Spinal cord (tissue), 10 donors: ENCODE measurements around the gene PNKP. TPM values are rescaled to one million over a fixed set of nuclear protein-coding genes. Genes with fewer than 3 reads are reported as not detected.

ENCODE experiments used
- DNase-seq, 6 donors: peaks; one replicate each; pipeline versions ENCODE4 v3.0.0 to v3.0.0-alpha.2; 2013 to 2015; ENCODE audit warnings: low spot score in 6 of 6, low read depth in 4 of 6
- H3K27ac ChIP-seq: one replicate; pipeline ENCODE4 v1.5.1; 2013; ENCODE audit warnings: low read depth, low read length, control low read depth
- H3K27me3 ChIP-seq: one replicate; pipeline ENCODE4 v1.6.1; 2013; ENCODE audit warnings: low read length; ENCODE audit not compliant: control insufficient read depth, insufficient read depth
- H3K36me3 ChIP-seq: one replicate; pipeline ENCODE4 v1.6.1; 2013; ENCODE audit warnings: low read length; ENCODE audit not compliant: control insufficient read depth, insufficient read depth
- H3K4me1 ChIP-seq: one replicate; pipeline ENCODE4 v1.6.1; 2013; ENCODE audit warnings: low read length; ENCODE audit not compliant: control insufficient read depth, insufficient read depth
- H3K4me3 ChIP-seq: one replicate; pipeline ENCODE4 v1.5.1; 2013; ENCODE audit warnings: low read depth, low read length, control low read depth
- H3K9me3 ChIP-seq: one replicate; pipeline ENCODE4 v1.6.1; 2013; ENCODE audit warnings: low read length; ENCODE audit not compliant: control insufficient read depth, insufficient read depth
- WGBS: methylation state at CpG from one replicate; pipeline ENCODE4 v1.1.5; 2013; ENCODE audit warnings: missing lambda C conversion rate; ENCODE audit not compliant: insufficient coverage; 5-methylcytosine and 5-hydroxymethylcytosine counted together
- polyA plus RNA-seq, 2 donors: library from polyadenylated mRNA; unstranded; fragments of 120-200 nt; gene quantifications; one replicate each; pipeline ENCODE4 v1.2.1, GENCODE V29; 2013; ENCODE audit not compliant: insufficient read length in 2 of 2
- total RNA-seq, 2 donors: library from RNA; depleted of rRNA in 1 of 2; stranded (reverse); fragments of 120-200 nt in 1 of 2; fragments of >200 nt in 1 of 2; gene quantifications; one replicate each; pipeline versions ENCODE4 v1.2.3 to v1.2.4, GENCODE V29; 2013 to 2014
- donor health status: healthy.

Gene PNKP
- total and polyA plus RNA-seq, 4 donors = 22.2 to 87.1 (median 50.3) TPM

DNA sequence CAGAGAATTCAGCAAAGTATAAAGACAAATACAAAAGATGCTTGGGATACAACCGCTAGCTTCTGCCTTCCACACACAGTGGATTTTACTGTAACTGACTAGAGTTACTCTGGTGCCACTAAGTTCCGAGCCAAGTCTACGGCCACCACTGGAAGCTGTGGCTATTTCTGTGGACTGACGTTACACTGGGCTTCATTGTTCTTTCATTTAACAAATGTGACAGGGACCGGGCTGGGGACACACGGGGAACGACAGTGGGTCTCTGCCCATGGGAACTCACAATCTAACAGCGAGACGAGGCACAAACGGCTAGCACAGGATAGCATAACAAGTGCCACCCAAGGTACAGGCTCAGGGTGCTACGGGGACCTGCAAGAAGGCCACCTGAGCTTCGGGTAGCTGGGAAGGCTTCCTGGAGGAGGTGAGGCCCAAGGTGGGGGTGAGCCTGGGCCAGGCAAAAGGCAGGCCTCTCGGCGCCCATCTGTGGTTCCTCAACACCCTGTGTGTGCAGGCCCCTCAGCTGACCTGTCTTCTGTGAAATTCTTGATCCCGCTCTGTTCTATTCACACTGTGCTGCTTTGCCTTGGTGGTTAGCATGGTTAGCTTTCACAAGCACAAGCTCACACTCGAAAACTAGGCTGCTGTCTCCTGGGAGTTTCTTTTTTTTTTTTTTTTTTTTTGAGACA lies 39.6 kb upstream of the PNKP start:
- DNase-seq = no peak
- Histone ChIP-seq H3K27me3 (no peaks in the 10 kb centered on the region), H3K9me3 (no peaks in the 10 kb centered on the region), H3K4me3 (no peak overlapping the region), H3K27ac (no peak overlapping the region), H3K36me3 (peaks cover 53% of the 10 kb centered on the region), H3K4me1 (peaks cover 9% of the 10 kb centered on the region)
- 71% methylated on average over 12 of the region's 16 CpGs for WGBS

DNA sequence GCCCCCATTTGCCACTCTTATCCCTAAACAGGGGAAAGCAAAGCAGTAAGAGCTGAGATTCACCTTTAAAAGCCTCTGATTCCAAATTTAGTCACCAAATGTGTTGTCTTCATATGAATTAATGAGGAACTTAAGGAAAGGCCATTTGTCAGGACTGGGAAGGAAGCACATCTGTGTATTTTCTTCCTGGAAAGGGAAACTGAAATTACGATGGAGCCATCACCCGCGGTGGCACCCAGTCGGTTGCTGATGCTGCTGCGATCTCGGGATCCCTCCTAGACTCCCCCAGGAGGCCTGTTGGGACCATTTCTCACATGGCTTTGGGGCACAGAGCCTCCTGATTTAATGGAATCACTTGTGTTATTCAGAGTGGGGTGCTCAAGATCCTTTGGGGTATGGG lies 36.8 kb upstream of the PNKP start:
- WGBS = no CpG with 5 or more reads among the region's 6 CpGs

DNA sequence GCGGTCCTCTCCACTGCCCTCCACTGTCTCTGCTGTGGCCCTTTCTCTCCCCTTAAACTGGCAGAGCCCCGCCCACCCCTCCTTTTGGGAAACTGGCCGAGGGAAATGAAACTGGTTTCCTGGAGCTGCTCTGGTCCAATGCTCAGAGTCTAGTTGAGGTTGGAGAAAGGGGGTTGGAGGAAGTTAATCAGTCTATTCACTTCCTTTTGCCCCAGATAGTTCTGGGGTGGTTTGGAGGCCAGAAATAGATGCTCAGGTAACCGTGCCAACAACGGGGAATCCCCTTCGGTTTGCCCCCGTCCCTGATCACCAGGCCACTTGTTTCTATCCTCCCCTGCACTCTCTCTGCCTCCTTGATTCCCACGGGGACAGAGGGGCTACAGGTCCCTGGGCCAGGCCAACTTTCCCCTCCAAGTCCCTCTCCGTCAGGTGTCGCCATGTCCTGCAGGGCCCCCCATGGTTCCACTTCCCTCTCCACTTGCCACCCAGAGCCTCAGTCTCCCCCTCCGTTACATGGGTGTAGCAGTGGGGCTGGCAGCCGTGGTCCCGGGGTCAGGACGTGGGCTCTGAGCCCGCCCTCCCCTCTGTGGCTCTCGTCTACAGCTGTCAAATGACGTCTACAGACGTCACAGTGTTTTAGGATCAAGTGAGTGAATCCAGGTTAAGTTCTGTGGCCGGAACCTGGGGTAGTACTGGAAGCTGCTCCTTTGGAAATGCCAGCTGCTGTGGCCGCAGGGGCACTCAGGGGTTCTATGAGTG lies 29.7 kb upstream of the PNKP start, which contains the start of gene IL4I1:
Gene IL4I1, minus strand, starts transcription at position 25 of the 759 bp plus-strand sequence. CDS start 727 bp downstream, outside the sequence.
- no peaks in the 10 kb centered on the region for H3K36me3 ChIP-seq
- H3K27me3 ChIP-seq = no peaks in the 10 kb centered on the region
- no peak for DNase-seq
- H3K4me1 ChIP-seq = peaks cover 8% of the 10 kb centered on the region
- WGBS = 38% methylated on average over 13 of the region's 20 CpGs
- no peaks in the 10 kb centered on the region for H3K9me3 ChIP-seq
- H3K4me3 ChIP-seq = no peak within 1 kb of the TSS
- H3K27ac ChIP-seq = no peak within 1 kb of the TSS

More for the DNA sequence above, 36.8 kb upstream of the PNKP start:
- Histone ChIP-seq H3K27ac (no peak overlapping the region), H3K36me3 (peaks cover 30% of the 10 kb centered on the region), H3K4me1 (no peaks in the 10 kb centered on the region), H3K27me3 (no peaks in the 10 kb centered on the region), H3K4me3 (no peak overlapping the region), H3K9me3 (no peaks in the 10 kb centered on the region)
- no peak for DNase-seq

DNA sequence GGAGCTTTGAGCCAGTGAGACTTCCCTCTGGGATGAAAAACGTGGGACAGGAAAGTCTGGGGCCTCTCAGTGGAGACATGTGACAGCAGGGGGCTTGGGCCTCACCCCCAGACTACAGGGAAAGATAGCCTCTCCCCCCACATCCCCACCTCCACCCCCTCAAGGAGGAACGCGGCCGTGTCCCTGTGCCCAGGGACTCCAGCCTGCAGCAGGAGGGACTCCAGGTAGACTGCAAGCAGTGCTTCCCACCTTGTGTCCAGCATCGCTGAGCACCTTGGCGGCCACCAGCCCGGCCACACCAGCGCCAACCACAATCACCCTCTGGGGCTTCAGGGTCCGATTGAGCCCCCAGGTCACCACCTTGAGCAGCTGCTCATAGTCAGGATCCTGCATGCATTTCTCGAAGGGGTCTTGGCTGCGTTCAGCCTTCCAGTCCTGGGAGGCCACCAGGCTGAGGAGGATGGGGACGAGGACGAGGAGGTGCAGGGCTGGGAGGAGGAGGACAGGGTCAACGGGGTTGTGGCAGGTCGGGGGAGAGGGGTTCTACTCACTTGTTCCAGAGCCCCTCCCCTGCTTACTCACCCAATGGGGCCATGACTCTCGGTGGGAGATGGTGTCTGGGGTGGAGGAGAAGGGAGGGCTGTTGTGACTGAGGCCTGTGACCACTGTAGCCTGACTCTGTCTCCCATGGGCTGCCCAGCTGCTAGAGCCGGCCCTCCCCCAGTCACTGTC lies 28.4 kb upstream of the PNKP start:
- H3K27ac ChIP-seq = no peak overlapping the region
- DNase-seq = no peak
- no peaks in the 10 kb centered on the region for H3K9me3 ChIP-seq
- WGBS = 83% methylated on average over 13 of the region's 17 CpGs
- no peak overlapping the region for H3K4me3 ChIP-seq
- H3K36me3 ChIP-seq = no peaks in the 10 kb centered on the region
- H3K27me3 ChIP-seq = no peaks in the 10 kb centered on the region
- peaks cover 8% of the 10 kb centered on the region for H3K4me1 ChIP-seq

DNA sequence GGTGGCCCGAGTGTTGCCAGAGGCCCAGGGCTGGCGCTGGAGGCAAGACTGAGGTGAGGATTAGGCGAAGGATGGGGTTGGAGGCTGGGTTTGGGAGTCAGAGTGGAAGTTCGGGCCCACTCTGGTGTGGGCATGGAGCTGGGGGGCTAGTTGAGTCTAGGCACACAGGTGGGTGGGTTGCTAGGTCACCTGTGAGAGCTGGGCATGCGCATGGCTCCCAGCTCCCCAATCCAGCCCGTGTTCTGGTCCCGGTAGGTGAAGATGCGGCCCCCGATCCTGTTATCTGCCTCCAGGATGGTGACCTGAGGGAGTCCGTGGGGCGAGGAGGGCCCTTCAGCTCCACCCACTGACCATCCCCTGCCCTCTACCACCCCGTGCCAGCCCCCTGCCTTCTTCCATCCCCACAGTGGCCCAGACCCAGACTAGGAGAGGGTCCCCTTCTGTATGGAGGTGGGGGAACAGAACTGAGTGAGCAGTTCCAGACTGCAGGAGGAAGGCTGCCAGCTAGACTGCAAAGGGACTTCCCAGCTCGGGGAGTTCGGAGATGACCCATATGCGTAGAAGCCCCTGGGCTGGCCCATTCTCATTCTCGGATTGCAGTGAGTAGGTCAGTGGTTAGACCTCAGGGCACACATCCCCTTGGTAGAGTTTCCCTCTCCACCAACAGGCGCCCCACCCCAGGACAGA lies 27.6 kb upstream of the PNKP start:
- H3K4me3 ChIP-seq = no peak overlapping the region
- WGBS = 94% methylated on average over 10 of the region's 17 CpGs
- peaks cover 12% of the 10 kb centered on the region for H3K4me1 ChIP-seq
- H3K27ac ChIP-seq = no peak overlapping the region
- no peaks in the 10 kb centered on the region for H3K36me3 ChIP-seq
- DNase-seq = no peak
- H3K9me3 ChIP-seq = no peaks in the 10 kb centered on the region
- H3K27me3 ChIP-seq = peaks cover 4% of the 10 kb centered on the region

DNA sequence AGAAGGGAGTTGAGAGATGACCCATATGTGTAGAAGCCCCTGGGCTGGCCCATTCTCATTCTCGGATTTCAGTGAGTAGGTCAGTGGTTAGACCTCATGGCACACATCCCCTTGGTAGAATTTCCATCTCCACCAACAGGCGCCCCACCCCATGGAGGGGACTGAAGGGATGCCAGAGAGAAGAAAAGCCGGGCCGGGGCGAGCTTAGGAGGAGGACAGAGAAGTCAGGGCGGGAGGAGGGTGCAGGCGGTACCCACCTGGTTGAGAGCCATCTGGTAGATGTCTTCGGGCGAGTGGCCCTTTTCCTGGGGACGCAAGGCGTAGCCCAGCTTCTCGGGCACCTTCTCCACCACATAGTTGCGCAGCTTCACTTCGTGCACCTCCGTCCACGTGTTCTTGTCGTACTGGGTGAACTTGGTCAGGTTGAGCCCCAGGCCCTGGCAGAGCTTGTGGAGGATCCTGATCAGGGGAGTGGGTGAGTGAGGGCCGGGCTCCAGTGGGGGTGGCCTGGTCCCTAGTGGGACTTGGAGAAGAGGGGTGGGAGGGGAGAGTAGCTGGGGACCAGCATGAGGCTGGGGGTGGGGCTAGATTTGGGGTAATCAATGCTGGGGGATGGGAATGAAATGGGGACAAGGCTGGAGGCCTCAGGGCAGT lies 26.8 kb upstream of the PNKP start:
- no peak overlapping the region for H3K4me3 ChIP-seq
- H3K36me3 ChIP-seq = peaks cover 7% of the 10 kb centered on the region
- peaks cover 18% of the 10 kb centered on the region for H3K4me1 ChIP-seq
- no peak overlapping the region for H3K27ac ChIP-seq
- no peaks in the 10 kb centered on the region for H3K9me3 ChIP-seq
- 96% methylated on average over 17 of the region's 18 CpGs for WGBS
- H3K27me3 ChIP-seq = peaks cover 10% of the 10 kb centered on the region
- DNase-seq = no peak

DNA sequence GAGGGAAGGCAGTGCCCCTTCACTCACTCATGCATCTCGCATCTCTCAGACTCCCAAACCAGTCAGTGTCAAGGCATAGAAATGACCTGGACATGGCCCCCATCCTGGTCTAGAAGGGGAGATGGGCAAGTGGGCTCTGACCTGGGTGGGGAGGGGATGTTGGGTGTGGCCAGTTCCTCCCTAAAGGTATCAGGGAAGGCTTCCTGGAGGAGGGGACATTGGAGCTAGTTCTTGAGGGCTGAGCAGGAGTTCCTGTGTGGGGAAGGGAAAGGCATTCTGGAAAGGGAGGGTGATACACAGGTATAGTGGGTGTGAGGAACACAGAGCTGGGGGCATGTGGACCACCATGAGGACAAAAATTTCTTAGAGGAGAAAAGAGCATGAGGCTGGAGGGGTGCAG lies 25.3 kb upstream of the PNKP start:
- no CpG with 5 or more reads among the region's 1 CpG for WGBS
- H3K27me3 ChIP-seq = peaks cover 10% of the 10 kb centered on the region

DNA sequence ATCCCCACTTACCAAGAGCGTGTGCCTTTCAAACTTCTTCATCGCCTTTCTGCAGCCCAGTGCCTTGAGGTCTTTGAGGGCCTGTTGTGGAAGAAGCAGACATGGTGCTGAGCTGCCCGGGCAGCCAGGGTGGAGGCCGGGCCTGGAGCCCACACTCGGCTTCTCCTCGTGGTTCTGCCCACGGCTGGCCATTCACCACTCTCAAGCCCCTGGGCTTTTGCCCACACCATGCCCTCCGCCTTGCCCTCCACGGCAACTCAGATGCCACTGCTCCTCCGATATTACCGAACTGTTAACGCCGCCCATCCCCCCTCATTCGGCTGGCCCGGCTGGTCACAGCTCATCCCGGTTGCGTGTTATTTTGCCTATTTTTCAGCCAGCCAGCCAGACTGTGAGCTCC lies 24.0 kb upstream of the PNKP start:
- H3K27me3 ChIP-seq = peaks cover 10% of the 10 kb centered on the region
- H3K36me3 ChIP-seq = peaks cover 28% of the 10 kb centered on the region
- no peak overlapping the region for H3K27ac ChIP-seq
- H3K9me3 ChIP-seq = no peaks in the 10 kb centered on the region
- DNase-seq = no peak
- H3K4me3 ChIP-seq = no peak overlapping the region
- 80% methylated on average over 16 of the region's 17 CpGs for WGBS
- H3K4me1 ChIP-seq = peaks cover 10% of the 10 kb centered on the region

More for the DNA sequence above, 25.3 kb upstream of the PNKP start:
- H3K4me3 ChIP-seq = no peak overlapping the region
- H3K36me3 ChIP-seq = peaks cover 19% of the 10 kb centered on the region
- DNase-seq = no peak
- peaks cover 18% of the 10 kb centered on the region for H3K4me1 ChIP-seq
- no peaks in the 10 kb centered on the region for H3K9me3 ChIP-seq
- H3K27ac ChIP-seq = no peak overlapping the region
